GM18511 (cell line): ENCODE results near the gene SRC.
"Not testable (repeated sequence)": the region's sequence is repeated elsewhere in the genome, so short reads cannot be mapped to it uniquely, and the experiment has no call there.

ENCODE experiments used
- ATAC-seq: cut with Tn5 transposase; IDR thresholded peaks from one replicate; pipeline ENCODE4 v1.9.1; 2021; ENCODE audit warnings: mild to moderate bottlenecking, moderate library complexity; ENCODE audit not compliant: unreplicated experiment

Gene SRC

GRCh38 chr20:37335642-37336368, 10.1 kb upstream of the SRC start:
- ATAC-seq, result peak; percentile 13

- peak; percentile 81 for ATAC-seq
Observed at GRCh38 chr20:37336369-37337207, 9.4 kb upstream of the SRC start.

- ATAC-seq, result no peak
Observed at GRCh38 chr20:37337208-37337991, 8.5 kb upstream of the SRC start.

GRCh38 chr20:37338380-37338779, 7.6 kb upstream of the SRC start:
- ATAC-seq, result not testable (repeated sequence)

- no peak for ATAC-seq
Observed at GRCh38 chr20:37339208-37339607, 6.7 kb upstream of the SRC start.

GRCh38 chr20:37339764-37340109, 6.2 kb upstream of the SRC start:
- ATAC-seq, result not testable (repeated sequence)

- no peak for ATAC-seq
Observed at GRCh38 chr20:37340998-37341397, 4.9 kb upstream of the SRC start.

- ATAC-seq, result no peak
Observed at GRCh38 chr20:37341632-37342031, 4.3 kb upstream of the SRC start.

GRCh38 chr20:37342231-37343177, 3.4 kb upstream of the SRC start:
- ATAC-seq, result no peak

GRCh38 chr20:37343212-37343993, 2.5 kb upstream of the SRC start:
- ATAC-seq, result no peak

GRCh38 chr20:37343994-37344355, 2.0 kb upstream of the SRC start:
- ATAC-seq, result no peak

- no peak for ATAC-seq
Observed at GRCh38 chr20:37344506-37345338, 1.2 kb upstream of the SRC start.

- peak; percentile 15 for ATAC-seq
Observed at GRCh38 chr20:37346236-37346534, 245 bp downstream of the SRC start.

GRCh38 chr20:37346535-37347346, 801 bp downstream of the SRC start:
- peak; percentile 18 for ATAC-seq

- no peak for ATAC-seq
Observed at GRCh38 chr20:37347347-37347823, 1.4 kb downstream of the SRC start.

GRCh38 chr20:37347891-37348791, 2.2 kb downstream of the SRC start:
- ATAC-seq, result no peak
